GM21447 (cell line): ENCODE measurements around the gene CCM2L.

Experiments
- ATAC-seq: cut with Tn5 transposase; IDR thresholded peaks from one replicate; pipeline ENCODE4 v1.9.1; 2021; ENCODE audit not compliant: unreplicated experiment

The CCM2L gene

DNA sequence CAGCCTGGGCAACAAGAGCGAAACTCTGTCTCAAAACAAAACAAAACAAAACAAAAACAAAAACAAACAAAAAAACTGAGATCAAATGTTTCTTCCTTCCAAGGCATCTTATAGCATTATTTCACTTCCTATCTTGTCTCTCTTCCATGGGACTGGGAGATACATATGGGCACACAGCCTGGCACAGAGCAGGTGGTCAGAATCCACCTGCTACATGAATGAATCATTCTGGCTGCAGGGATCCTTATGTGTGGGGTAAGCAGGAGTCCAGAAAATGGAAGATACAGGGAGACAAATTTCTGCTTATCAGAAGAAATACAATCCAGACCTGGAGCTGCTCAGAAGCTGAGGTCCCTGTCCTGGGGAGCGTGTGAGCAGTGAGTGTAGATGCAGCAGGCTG, 18.2 kb upstream of the CCM2L start:
- ATAC-seq: no peak

DNA sequence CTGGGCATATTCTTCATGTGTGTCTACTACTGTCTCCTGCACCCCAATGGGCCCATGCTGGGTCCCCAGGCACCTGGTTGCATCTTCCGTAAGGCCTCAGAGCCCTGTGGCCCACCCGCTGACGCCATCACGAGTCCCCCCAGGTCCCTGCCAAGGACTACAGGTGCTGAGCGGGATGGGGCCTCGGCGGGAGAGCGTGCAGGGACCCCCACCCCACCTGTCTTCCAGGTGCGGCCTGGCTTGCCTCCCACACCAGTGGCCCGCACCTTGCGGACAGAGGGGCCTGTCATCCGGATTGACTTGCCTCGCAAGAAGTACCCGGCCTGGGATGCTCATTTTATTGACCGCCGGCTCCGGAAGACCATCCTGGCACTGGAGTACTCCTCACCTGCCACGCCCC, 13.2 kb upstream of the CCM2L start:
- no peak for ATAC-seq

DNA sequence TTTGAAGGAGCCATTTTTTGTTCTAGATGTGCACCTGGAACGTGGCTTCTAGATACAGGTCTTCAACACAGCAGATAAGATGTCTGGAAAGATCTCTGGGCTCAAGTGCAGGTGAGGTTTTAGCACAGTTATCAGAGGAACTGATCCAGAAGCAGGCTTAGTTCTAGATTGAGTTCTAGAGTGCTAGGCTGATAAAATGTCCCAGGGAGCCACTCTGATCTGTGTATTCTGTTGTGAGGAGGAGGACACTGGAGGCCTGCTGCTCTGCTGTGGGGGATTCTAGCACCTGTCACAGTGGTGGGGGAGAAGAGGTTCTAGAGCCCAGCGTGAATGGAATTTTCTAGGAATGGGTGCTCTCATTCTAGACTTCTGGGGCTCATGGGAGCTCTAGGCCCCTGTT, 12.0 kb upstream of the CCM2L start:
- no peak for ATAC-seq

DNA sequence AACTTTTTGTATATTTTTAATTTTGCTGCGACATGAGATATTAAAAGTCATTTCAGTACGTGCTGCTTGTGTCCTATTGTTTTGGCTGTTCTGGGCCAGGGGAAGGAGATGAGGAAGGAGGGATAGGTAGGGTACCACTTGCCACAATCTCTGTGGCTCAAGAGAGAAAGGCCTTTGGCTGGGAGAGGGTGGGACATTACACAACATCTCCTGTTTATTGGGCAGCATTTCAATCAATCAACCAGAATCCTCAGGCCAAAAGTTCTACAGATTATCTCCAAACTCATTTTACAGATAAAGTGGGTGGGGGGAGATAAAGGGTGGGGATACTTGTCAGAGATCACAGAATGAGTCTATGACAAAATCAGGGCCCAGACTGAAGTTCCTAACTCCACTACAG, 6.9 kb upstream of the CCM2L start:
- ATAC-seq: no peak

DNA sequence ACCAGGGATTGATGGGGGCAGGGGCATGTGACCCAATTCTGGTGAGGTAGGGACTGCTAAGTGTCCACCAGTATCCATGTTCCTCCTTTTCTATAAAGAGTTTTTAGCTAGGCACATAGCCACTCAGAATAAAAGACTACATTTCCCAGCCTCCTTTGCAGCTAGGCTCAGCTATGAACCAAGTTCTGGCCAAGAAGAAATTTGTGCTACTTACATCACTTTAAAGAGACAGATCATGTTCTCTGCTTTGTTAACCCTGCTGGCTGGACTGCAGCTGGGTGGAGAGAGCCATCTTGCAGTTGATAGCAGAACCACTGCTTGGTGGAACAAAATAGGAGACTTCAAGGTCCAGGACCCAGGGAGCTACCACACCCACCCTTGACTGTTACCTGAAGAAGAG, 5.3 kb upstream of the CCM2L start:
- ATAC-seq: no peak

DNA sequence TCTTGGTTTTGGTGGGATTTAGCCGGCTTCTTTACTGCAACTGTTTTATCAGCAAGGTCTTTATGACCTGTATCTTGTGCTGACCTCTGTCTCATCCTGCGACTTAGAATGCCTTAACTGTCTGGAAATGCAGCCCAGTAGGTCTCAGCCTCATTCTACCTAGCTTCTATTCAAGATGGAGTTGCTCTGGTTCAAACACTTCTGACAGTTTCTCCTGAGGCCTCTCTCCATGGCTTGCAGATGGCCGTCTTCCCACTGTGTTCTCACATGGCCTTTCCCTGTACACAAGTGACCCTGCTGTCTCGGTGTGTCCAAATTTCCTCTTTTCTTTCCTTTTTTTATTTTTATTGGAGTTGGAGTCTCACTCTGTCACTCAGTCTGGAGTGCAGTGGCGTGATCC, 4.2 kb upstream of the CCM2L start:
- ATAC-seq: no peak

DNA sequence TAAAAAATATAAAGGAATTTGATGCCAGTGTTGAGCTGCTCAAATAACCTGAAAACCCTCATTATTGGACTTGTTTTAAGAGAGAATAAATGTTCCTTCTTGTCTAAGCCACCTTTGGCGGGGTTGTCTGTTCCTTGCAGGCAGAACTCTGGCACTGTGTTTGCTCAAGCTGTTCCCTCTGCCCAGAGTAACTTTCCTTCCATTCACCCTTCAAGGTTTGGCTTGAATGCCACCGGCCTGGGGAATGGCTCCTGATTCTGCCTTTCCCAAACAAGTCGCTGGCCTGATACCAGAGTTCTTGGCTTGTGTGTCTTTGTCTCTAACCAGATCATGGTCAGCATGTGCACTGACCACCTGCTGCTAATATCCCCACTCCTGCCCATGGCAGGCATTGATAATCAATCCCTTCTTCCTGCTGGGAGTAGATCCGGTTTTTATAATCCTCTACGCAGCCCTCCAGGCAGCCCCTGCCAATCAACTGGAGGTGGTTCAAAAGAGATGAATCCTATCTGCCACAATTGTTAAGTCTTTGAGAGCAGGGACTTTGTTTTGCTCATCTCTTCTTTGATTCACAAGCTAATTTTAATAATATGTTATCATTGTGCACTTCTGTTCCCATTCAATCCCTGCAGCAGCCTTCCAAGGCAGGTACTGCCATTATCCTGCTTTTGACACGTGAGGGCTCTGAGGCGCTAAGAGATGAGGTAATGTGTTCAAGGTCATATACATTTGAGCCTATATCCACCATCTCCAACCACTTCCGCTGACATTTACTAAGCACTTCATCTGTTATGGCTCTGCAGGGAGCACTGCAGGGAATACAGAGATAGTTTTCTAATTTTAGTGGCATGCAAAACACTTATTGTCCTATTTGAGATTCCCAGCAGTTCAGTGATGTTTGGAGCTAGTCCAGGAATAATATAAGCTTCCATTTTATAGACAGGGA, 3.1 kb upstream of the CCM2L start:
- ATAC-seq: no peak

DNA sequence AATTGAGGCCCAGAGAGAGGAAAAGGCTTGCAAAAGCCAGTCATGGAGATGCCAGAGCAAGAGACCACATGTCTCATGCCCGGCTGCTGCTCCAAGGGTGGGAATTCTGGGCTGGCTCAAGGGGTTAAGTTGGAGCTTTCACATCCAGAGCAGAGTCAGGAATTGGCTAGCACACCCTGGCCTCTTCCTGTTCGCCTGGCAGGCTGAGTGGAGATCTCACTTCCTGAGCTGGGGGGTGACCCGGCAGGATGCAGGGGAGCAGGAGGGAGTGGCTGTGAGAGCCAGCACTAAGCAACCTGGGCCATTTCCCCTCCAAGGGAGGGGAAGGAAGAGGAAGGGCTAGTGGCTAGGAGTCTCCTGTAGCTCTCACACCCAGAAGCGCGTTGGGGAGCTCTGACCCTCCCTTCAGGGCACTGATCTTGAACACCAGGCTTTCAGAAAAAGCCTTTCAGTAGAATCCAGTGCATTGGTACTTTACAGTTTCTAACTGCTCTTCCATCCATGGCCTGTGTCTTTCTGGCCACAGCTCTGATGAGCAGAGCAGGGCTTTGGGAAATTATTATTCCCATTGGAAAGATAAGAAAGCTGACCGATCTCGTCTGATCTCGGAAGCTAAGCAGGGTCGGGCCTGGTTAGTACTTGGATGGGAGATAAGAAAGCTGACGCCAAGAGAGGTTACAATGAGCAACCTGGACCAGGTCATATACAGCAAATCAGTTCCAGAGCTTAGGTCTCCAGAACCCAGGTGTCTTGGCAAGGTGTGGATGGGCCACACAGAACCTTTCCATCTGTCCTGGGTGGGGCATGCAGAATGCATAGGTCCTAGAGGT, 2.2 kb upstream of the CCM2L start:
- no peak for ATAC-seq

DNA sequence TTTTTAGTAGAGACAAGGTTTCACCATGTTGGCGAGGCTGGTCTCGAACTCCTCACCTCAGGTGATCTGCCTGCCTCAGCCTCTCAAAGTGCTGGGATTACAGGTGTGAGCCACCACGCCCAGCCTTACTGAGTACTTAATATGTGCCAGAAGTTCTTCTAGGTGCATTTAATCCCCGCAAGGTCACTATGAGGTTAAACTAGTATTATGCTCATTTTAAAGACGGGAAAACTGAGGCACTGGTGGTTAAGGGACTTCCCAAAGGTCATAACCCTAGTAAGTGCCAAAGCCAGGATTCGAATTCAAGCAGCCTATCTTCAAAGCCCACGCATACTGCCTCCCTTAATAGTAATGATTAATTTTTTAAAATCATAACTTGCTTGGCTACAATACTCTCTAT, 674 bp upstream of the CCM2L start:
- no peak for ATAC-seq

DNA sequence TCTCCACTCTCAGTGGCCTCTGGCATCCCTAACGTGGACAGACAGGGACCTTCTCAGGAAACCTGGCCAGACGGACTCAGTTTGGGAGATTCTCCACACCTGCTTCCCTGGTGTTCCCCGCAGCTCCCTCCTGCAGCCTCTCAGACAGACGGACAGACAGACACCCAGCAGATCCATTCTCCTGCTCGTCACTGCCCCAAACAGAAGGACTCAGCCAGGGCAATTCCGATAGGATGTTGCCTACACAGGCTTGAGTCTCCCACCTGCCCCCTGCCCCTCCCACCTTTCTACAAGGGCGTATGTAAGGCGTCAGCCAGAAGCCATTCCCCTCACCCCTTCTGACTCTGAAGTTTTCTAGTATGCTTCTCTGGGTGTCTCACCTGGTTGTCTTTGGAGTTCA, 428 bp downstream of the CCM2L start:
- ATAC-seq: no peak

DNA sequence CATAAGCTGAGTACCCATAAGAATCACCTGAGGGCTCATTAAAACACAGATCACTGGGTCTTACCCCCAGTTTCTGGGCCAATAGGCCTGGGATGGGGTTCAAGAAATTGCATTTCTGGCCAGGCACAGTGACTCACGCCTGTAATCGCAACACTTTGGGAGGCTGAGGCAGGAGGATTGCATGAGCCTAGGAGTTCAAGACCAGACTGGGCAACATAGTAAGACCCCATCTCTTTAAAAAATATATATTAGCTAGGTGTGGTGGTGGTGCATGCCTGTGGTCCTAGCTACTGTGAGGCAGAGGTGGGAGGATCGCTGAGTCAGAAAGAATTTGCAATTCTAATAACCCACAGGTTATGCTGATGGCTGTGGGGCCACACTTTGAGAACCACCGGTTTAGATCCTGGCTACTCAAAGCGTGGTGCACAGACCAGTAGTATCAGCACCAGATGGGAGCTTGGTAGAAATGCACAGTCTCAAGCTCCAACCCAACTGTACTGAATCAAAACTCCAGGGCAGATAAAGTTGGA, 2.0 kb downstream of the CCM2L start:
- ATAC-seq: no peak

DNA sequence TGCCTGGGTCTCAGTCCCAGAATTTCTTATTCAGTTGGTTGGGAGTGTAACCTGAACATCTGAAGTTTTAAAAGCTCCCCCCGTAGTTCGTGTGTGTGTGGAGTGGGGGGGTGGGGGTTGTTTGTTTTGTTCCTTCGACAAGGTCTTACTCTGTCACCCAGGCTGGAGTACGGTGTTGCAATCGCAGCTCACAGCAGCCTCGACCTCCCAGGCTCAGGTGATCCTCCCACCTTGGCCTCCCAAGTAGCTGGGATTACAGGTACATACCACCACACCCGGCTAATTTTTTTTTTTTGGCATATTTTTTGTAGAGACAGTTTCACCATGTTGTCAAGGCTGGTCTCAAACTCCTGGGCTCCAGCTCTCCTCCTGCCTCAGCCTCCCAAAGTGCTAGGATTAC, 3.1 kb downstream of the CCM2L start:
- no peak for ATAC-seq

DNA sequence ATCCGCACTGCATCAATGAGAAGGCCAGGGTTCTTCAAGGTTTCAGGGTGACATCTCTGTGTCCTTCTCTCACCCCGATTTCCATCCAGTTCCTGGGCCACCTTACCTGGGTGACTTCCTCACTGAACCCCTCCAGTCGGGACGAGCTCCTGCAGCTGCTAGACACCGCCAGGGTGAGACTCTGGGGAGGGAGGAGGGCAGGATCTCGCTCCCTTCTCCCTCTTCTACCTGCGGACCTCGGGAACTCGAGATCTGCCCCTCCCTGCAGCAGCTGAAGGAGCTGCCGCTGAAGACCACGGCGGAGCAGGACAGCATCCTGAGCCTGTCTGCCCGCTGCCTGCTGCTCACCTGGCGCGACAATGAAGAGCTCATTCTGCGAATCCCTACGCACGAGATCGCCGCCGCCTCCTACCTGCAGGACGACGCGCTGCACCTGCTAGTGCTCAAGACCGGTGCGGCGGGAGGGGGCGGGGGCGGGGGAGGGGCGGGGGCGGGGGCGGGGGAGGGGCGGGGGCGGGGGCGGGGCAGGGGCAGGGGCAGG, 7.5 kb downstream of the CCM2L start:
- no peak for ATAC-seq

DNA sequence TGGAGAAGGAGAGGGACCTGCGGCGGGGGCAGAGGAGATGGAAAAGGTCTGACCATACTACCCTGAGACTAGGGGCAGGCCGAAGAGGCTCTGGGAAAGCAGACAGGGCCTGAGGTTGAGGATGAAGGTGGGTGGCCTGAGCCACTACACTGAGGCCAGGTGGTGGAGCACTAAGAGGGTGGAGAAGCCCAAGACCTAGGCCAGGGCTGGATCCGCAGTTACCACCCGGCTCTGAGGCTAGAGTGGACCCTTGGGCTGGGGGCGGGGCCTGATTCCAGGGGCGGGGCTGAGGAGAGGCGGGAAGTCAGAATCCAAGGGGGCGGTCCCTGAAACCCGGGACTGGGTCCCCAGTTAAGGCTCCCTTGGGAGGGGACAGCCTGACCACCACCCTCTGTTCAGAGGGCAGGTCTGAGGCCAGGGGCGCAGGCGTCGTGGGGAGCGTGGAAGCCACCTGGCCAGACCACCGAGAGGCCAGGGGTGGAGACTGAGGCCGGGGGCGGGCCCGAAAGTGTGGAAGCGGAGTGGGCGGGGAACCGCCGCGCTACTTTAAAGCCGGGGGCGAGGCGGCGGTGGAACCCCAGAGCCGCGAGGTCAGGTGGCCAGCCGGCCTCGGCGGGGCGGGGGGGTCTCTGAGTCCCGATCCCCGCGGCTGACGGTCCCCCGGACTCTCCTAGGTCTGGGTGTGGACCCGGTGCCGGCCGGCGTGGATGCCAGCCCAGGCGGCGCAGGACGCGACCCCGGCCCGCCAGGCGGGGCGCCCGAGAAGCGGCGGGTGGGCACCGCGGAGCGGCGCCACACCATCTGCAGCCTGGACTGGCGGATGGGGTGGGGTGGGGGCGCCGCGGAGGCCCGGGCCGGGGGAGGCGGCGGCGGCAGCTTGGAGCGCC, 8.3 kb downstream of the CCM2L start:
- ATAC-seq: no peak

DNA sequence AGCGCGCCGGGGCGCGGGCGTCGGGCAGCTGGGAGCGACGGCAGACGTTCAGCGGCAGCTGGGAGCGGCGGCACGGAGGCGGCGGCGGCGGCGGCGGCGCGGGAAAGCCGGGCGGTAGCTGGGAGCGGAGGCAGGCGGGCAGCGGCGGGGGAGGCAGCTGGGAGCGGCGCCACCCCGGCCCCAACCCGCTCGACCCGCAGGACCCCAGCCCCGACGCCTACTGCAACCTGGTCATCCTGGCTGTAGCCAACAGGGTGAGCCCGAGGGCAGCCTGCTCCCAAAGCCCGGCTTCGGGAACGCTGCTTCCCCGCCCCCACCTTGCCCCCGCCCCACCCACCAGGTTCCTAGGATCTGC, 8.9 kb downstream of the CCM2L start:
- ATAC-seq: no peak

DNA sequence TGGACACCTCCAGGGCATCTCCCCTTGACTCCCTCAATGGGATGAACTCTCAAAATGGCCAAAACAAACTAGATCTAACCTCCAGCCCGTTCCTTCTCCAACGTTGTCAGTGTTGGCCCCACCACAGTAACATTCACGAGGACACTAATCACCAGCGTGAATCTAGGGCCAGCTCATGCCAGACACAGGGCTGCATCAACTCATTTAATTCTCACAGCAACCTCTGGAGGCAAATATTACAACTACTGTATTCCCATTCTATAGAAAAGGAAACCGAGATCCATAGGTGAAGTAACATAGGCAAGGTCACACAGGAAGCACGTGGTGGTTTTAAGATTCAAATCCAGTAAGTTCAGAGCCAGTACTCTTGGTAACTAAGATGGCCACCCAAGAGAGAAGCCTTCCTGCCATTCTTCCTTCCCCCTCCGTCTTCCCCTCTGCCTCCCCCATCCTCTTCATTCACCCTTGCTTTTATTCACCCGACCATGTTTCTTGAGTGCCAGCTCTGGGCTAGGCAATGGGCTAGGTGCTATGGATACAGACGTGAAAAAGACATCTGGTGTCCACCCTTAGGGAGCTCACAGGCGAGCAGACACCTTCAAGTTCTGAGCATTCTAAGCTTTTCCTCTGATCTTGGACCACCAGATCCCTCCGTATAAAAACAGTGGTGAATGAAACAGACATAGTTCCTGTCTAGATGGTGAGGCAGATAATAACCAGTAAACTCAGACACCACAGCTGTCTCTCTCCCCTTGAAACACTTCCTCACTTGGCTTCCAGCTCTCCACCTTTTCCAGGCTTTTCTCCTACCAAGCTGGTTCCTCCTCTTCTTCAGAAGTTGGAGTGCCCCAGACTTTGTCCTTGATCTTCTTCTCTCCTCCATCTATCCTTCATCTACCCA, 9.6 kb downstream of the CCM2L start:
- ATAC-seq: no peak

DNA sequence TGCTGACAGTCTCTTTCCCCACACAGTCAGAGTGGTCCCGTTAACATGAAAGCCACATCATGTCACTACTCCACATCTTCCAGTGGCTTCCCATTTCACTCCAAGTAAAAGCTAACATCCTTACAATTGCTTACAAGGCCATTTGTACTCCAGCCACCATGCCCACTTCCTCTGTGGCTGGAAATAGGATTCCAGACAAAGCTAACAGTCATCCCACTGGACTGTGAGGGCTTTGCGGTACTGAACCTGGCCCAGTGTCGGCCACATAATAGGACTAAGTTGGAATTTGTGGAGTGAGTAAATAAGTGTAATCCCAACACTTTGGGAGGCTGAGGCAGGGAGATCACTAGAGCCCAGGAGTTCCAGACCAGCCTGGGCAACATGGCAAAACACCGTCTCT, 10.9 kb downstream of the CCM2L start:
- ATAC-seq: no peak

DNA sequence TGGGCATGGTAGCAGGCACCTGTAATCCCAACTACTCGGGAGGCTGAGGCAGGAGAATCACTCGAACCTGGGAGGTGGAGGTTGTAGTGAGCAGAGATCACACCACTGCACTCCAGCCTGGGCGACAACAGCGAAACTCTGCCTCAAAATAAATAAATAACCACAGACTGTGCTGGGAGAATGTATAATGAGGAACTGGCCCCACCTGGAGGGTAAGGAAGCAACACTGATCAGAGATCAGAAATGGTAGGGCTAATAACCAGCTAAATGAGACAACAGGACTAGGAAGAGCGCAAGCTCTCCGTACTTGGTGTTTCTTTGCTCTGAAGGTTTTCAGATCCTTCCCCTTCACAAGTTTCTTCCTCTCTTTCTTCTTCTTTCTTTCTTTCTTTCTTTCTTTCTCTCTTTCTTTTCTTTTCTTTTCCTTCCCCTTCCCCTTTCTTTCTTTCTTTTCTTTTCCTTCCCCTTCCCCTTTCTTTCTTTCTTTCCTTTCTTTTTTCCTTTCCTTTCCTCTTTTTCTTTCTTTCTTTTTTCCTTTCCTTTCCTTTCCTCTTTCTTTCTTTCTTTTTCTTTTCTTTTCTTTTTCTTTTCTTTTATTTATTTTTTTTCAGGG, 14.6 kb downstream of the CCM2L start:
- no peak for ATAC-seq

DNA sequence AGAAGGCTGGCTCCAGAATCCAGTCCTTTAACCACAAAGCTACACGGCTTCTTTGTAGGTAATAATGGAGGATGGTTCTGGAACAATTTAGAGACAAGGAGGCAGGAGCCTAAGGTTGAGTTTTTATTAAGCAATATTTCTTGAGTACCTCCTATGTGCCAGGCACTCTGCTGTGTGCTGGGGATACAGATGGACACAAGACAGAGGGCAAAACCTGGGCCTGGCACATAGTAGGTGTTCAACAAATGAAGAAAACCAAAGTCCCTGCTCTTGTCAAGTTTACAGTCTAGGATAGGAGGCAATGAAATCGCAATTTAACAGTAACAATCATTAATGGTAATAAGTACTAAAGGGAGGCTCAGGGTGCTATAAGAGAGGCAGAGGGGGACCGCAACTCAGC, 17.4 kb downstream of the CCM2L start:
- no peak for ATAC-seq
